Measurements from ENCODE around the gene FMN2.

FMN2 gene

DNA sequence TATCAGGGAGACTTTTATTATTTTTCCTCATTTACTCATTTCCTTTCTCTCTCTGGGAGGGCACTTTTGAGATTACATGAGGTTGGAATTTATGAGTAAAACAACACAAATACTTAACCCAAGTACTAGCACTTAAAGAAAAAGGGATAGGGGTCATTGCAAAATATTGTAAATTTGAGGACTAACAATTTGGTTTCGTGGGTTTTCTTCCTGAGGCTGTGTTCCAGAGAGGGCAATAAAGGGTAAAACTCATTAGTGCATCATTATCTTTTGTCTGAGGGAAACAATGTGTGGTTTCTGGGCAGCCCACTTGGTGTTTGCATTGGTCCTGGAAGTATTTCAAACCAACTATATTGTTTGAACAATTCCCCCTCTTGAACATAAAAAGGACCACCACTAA is 423.8 kb downstream of the FMN2 start (continued):
- TF ChIP-seq ZNF529 (tag by site-specific recombination; IDR thresholded peaks at IDR 0.05; ENCODE audit: insufficient replicate concordance) (no peak), ZNF404 (tag by site-specific recombination; IDR thresholded peaks at IDR 0.05) (no peak), FEZF1 (tag by site-specific recombination; IDR thresholded peaks at IDR 0.05) (peak; percentile 89), ZNF24 (tag by site-specific recombination; IDR thresholded peaks at IDR 0.05) (no peak; the same call in 1 of the 2 replicates), ZNF473 (tag by site-specific recombination; IDR thresholded peaks at IDR 0.05) (no peak), ZNF544 (tag by site-specific recombination; IDR thresholded peaks at IDR 0.05) (no peak), ZNF37A (tag by site-specific recombination; IDR thresholded peaks at IDR 0.05) (no peak), OVOL3 (tag by site-specific recombination; IDR thresholded peaks at IDR 0.05) (no peak), GFI1B (tag by site-specific recombination; IDR thresholded peaks at IDR 0.05) (no peak), OSR2 (tag by site-specific recombination; IDR thresholded peaks at IDR 0.05) (peak; percentile 92), ZFP41 (tag by site-specific recombination; IDR thresholded peaks at IDR 0.05; ENCODE audit: borderline replicate concordance) (no peak), ZNF140 (tag by site-specific recombination; IDR thresholded peaks at IDR 0.05) (no peak), ZNF239 (tag by site-specific recombination; IDR thresholded peaks at IDR 0.05) (no peak), ZBTB7A (tag by site-specific recombination; IDR thresholded peaks at IDR 0.05; ENCODE audit: low read depth) (no peak), ZNF202 (tag by site-specific recombination; IDR thresholded peaks at IDR 0.05; ENCODE audit: borderline replicate concordance) (no peak)
- TF ChIP-seq, protein P1, sequence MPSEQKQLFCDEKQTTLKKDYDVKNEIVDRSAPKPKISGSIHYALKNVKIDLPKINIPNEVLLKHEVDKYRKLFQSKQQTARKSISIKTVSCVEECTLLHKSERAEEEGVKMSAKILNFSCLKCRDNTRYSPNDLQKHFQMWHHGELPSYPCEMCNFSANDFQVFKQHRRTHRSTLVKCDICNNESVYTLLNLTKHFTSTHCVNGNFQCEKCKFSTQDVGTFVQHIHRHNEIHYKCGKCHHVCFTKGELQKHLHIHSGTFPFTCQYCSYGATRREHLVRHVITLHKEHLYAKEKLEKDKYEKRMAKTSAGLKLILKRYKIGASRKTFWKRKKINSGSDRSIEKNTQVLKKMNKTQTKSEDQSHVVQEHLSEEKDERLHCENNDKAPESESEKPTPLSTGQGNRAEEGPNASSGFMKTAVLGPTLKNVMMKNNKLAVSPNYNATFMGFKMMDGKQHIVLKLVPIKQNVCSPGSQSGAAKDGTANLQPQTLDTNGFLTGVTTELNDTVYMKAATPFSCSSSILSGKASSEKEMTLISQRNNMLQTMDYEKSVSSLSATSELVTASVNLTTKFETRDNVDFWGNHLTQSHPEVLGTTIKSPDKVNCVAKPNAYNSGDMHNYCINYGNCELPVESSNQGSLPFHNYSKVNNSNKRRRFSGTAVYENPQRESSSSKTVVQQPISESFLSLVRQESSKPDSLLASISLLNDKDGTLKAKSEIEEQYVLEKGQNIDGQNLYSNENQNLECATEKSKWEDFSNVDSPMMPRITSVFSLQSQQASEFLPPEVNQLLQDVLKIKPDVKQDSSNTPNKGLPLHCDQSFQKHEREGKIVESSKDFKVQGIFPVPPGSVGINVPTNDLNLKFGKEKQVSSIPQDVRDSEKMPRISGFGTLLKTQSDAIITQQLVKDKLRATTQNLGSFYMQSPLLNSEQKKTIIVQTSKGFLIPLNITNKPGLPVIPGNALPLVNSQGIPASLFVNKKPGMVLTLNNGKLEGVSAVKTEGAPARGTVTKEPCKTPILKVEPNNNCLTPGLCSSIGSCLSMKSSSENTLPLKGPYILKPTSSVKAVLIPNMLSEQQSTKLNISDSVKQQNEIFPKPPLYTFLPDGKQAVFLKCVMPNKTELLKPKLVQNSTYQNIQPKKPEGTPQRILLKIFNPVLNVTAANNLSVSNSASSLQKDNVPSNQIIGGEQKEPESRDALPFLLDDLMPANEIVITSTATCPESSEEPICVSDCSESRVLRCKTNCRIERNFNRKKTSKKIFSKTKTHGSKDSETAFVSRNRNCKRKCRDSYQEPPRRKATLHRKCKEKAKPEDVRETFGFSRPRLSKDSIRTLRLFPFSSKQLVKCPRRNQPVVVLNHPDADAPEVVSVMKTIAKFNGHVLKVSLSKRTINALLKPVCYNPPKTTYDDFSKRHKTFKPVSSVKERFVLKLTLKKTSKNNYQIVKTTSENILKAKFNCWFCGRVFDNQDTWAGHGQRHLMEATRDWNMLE (tag by site-specific recombination; conservative IDR thresholded peaks at IDR 0.05; ENCODE audit: low read depth), result no peak
- TF ChIP-seq, protein P2, sequence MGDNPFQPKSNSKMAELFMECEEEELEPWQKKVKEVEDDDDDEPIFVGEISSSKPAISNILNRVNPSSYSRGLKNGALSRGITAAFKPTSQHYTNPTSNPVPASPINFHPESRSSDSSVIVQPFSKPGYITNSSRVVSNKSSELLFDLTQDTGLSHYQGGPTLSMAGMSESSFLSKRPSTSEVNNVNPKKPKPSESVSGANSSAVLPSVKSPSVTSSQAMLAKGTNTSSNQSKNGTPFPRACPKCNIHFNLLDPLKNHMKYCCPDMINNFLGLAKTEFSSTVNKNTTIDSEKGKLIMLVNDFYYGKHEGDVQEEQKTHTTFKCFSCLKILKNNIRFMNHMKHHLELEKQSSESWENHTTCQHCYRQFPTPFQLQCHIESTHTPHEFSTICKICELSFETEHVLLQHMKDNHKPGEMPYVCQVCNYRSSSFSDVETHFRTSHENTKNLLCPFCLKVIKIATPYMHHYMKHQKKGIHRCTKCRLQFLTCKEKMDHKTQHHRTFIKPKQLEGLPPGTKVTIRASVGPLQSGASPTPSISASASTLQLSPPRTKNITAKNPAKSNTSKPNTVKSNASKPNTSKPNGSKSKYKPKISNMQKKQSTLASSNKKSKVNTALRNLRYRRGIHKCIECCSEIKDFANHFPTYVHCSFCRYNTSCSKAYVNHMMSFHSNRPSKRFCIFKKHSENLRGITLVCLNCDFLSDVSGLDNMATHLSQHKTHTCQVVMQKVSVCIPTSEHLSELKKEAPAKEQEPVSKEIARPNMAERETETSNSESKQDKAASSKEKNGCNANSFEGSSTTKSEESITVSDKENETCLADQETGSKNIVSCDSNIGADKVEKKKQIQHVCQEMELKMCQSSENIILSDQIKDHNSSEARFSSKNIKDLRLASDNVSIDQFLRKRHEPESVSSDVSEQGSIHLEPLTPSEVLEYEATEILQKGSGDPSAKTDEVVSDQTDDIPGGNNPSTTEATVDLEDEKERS (tag by site-specific recombination; IDR thresholded peaks at IDR 0.05), result no peak
- TF ChIP-seq, protein P3, sequence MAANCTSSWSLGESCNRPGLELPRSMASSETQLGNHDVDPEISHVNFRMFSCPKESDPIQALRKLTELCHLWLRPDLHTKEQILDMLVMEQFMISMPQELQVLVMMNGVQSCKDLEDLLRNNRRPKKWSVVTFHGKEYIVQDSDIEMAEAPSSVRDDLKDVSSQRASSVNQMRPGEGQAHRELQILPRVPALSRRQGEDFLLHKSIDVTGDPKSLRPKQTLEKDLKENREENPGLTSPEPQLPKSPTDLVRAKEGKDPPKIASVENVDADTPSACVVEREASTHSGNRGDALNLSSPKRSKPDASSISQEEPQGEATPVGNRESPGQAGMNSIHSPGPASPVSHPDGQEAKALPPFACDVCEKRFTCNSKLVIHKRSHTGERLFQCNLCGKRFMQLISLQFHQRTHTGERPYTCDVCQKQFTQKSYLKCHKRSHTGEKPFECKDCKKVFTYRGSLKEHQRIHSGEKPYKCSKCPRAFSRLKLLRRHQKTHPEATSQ (tag by site-specific recombination; IDR thresholded peaks at IDR 0.05), result no peak; the same call in 1 of the 2 replicates
- TF ChIP-seq, protein P4, sequence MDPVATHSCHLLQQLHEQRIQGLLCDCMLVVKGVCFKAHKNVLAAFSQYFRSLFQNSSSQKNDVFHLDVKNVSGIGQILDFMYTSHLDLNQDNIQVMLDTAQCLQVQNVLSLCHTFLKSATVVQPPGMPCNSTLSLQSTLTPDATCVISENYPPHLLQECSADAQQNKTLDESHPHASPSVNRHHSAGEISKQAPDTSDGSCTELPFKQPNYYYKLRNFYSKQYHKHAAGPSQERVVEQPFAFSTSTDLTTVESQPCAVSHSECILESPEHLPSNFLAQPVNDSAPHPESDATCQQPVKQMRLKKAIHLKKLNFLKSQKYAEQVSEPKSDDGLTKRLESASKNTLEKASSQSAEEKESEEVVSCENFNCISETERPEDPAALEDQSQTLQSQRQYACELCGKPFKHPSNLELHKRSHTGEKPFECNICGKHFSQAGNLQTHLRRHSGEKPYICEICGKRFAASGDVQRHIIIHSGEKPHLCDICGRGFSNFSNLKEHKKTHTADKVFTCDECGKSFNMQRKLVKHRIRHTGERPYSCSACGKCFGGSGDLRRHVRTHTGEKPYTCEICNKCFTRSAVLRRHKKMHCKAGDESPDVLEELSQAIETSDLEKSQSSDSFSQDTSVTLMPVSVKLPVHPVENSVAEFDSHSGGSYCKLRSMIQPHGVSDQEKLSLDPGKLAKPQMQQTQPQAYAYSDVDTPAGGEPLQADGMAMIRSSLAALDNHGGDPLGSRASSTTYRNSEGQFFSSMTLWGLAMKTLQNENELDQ (tag by site-specific recombination; IDR thresholded peaks at IDR 0.05; ENCODE audit: low read depth), result 0 out of 2 replicates have a peak, but pooled peaks have one; percentile 57
- TF ChIP-seq, protein P5, sequence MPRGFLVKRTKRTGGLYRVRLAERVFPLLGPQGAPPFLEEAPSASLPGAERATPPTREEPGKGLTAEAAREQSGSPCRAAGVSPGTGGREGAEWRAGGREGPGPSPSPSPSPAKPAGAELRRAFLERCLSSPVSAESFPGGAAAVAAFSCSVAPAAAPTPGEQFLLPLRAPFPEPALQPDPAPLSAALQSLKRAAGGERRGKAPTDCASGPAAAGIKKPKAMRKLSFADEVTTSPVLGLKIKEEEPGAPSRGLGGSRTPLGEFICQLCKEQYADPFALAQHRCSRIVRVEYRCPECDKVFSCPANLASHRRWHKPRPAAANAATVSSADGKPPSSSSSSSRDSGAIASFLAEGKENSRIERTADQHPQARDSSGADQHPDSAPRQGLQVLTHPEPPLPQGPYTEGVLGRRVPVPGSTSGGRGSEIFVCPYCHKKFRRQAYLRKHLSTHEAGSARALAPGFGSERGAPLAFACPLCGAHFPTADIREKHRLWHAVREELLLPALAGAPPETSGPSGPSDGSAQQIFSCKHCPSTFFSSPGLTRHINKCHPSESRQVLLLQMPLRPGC (tag by site-specific recombination; IDR thresholded peaks at IDR 0.05), result no peak
- TF ChIP-seq, protein P6, sequence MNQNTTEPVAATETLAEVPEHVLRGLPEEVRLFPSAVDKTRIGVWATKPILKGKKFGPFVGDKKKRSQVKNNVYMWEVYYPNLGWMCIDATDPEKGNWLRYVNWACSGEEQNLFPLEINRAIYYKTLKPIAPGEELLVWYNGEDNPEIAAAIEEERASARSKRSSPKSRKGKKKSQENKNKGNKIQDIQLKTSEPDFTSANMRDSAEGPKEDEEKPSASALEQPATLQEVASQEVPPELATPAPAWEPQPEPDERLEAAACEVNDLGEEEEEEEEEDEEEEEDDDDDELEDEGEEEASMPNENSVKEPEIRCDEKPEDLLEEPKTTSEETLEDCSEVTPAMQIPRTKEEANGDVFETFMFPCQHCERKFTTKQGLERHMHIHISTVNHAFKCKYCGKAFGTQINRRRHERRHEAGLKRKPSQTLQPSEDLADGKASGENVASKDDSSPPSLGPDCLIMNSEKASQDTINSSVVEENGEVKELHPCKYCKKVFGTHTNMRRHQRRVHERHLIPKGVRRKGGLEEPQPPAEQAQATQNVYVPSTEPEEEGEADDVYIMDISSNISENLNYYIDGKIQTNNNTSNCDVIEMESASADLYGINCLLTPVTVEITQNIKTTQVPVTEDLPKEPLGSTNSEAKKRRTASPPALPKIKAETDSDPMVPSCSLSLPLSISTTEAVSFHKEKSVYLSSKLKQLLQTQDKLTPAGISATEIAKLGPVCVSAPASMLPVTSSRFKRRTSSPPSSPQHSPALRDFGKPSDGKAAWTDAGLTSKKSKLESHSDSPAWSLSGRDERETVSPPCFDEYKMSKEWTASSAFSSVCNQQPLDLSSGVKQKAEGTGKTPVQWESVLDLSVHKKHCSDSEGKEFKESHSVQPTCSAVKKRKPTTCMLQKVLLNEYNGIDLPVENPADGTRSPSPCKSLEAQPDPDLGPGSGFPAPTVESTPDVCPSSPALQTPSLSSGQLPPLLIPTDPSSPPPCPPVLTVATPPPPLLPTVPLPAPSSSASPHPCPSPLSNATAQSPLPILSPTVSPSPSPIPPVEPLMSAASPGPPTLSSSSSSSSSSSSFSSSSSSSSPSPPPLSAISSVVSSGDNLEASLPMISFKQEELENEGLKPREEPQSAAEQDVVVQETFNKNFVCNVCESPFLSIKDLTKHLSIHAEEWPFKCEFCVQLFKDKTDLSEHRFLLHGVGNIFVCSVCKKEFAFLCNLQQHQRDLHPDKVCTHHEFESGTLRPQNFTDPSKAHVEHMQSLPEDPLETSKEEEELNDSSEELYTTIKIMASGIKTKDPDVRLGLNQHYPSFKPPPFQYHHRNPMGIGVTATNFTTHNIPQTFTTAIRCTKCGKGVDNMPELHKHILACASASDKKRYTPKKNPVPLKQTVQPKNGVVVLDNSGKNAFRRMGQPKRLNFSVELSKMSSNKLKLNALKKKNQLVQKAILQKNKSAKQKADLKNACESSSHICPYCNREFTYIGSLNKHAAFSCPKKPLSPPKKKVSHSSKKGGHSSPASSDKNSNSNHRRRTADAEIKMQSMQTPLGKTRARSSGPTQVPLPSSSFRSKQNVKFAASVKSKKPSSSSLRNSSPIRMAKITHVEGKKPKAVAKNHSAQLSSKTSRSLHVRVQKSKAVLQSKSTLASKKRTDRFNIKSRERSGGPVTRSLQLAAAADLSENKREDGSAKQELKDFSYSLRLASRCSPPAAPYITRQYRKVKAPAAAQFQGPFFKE (tag by site-specific recombination; IDR thresholded peaks at IDR 0.05; ENCODE audit: borderline replicate concordance), result no peak
